Fibroblast of pulmonary artery (primary cell): Measurements from ENCODE around the gene SLC44A5.
"Not testable (repeated sequence)": the region's sequence is repeated elsewhere in the genome, so short reads cannot be mapped to it uniquely, and the experiment has no call there.

ENCODE experiments used
- DNase-seq: peaks from one replicate; pipeline ENCODE4 v3.0.0-alpha.2; 2010; ENCODE audit warnings: low read depth
- H3K4me3 ChIP-seq: replicated peaks from 2 replicates; pipeline ENCODE4 v1.5.1; 2011; ENCODE audit warnings: low read depth, mild to moderate bottlenecking, control low read depth, low read length, moderate library complexity
- CTCF ChIP-seq: IDR thresholded peaks from 2 replicates; pipeline ENCODE4 v1.5.1; 2011; ENCODE audit warnings: mild to moderate bottlenecking, control low read depth, low read length, inconsistent platforms; ENCODE audit errors: missing control alignments

Gene SLC44A5

GRCh38 chr1:75614399-75614756, 3.5 kb upstream of the SLC44A5 start:
- peak; percentile 1 for DNase-seq
- H3K4me3 ChIP-seq: no peak overlapping the region
- no peak for TF ChIP-seq CTCF

- no peak for TF ChIP-seq CTCF
- DNase-seq: no peak
- no peak overlapping the region for H3K4me3 ChIP-seq
These were observed 3.0 kb upstream of the SLC44A5 start for GRCh38 chr1:75613916-75614315.

GRCh38 chr1:75612976-75613375, 2.1 kb upstream of the SLC44A5 start:
- no peak overlapping the region for H3K4me3 ChIP-seq
- no peak for DNase-seq
- no peak for TF ChIP-seq CTCF

- TF ChIP-seq CTCF: no peak
- no peak for DNase-seq
These were observed 8.4 kb downstream of the SLC44A5 start for GRCh38 chr1:75602486-75602885.

GRCh38 chr1:75600781-75601180, 10.1 kb downstream of the SLC44A5 start:
- TF ChIP-seq CTCF: no peak
- DNase-seq: peak; percentile 10
- H3K4me3 ChIP-seq: no peak overlapping the region

More at GRCh38 chr1:75602486-75602885, 8.4 kb downstream of the SLC44A5 start:
- H3K4me3 ChIP-seq: no peak overlapping the region

GRCh38 chr1:75594327-75594726, 16.6 kb downstream of the SLC44A5 start:
- no peak overlapping the region for H3K4me3 ChIP-seq
- DNase-seq: no peak
- no peak for TF ChIP-seq CTCF

- H3K4me3 ChIP-seq, DNase-seq: not testable (repeated sequence)
These were observed 17.5 kb downstream of the SLC44A5 start for GRCh38 chr1:75593457-75593856.

- TF ChIP-seq CTCF: no peak
- H3K4me3 ChIP-seq: no peak overlapping the region
- no peak for DNase-seq
These were observed 21.3 kb downstream of the SLC44A5 start for GRCh38 chr1:75589637-75590036.
